NK-92 treated with Interleukin-12 subunit alpha and Interleukin-12 subunit beta, amount 100 ng/mL, for 24 hours (cell line): ENCODE results near the gene ZNF684.
"Not testable (repeated sequence)": the region's sequence is repeated elsewhere in the genome, so short reads cannot be mapped to it uniquely, and the experiment has no call there.

Experiments used
- DNase-seq: peaks from one replicate; lab custom pipeline; 2025; lab: John Stamatoyannopoulos, UW

Gene ZNF684

DNA sequence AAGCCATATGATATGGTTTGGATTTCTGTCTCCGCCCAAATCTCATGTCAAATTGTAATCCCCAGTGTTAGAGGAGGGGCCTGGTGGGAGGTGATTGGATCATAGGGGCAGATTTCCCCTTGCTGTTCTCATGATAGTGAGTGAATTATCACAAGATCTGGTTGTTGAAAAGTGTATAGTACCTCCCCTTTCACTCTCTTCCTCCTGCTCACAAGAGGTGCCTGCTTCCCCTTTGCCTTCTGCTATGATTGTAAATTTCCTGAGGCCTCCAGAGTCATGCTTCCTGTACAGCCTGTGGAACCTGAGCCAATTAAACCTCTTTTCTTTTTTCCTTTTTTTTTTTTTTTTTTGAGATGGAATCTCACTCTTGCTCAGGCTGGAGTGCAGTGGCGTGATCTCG is 43.4 kb downstream of the ZNF684 start:
- not testable (repeated sequence) for DNase-seq

DNA sequence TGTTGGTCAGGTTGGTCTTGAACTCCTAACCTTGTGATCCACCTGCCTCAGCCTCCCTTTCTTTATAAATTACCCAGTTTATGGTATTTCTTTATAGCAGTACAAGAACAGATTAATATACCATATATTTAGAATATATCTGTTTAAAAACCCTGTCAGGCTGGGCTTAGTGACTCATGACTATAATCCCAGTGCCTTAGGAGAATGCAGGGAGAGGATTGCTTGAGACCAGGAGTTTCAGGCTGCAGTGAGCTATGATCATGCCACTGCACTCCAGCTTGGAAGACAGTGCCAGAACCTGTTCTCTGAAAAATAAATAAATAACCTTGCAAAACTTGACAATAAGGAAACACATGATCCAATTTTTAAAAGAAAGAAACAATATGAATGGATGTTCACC is 43.9 kb downstream of the ZNF684 start:
- no peak for DNase-seq

DNA sequence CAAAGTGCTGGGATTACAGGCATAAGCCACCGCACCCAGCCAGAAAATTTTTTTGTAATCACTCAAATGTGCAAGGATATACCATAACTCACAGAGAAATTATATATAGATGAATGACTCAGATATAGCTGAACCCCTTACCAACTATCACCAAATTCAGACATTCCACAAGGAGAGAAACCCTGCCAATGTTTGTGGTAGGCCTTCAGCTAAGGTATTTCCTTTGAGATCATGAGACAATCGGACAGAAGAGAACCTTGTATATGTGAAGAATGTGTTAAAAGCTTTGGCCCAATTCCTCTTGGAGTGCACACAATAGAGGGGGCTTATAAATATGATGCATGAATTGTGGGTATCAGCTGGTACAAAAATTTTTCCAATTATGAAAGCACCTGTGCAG is 50.7 kb downstream of the ZNF684 start:
- no peak for DNase-seq

GRCh38 chr1:40583980-40584379 is 52.5 kb downstream of the ZNF684 start:
- DNase-seq: no peak

GRCh38 chr1:40588586-40588985 is 57.1 kb downstream of the ZNF684 start:
- DNase-seq: no peak

- DNase-seq: no peak
Observed at GRCh38 chr1:40592107-40592803, 60.8 kb downstream of the ZNF684 start.

DNA sequence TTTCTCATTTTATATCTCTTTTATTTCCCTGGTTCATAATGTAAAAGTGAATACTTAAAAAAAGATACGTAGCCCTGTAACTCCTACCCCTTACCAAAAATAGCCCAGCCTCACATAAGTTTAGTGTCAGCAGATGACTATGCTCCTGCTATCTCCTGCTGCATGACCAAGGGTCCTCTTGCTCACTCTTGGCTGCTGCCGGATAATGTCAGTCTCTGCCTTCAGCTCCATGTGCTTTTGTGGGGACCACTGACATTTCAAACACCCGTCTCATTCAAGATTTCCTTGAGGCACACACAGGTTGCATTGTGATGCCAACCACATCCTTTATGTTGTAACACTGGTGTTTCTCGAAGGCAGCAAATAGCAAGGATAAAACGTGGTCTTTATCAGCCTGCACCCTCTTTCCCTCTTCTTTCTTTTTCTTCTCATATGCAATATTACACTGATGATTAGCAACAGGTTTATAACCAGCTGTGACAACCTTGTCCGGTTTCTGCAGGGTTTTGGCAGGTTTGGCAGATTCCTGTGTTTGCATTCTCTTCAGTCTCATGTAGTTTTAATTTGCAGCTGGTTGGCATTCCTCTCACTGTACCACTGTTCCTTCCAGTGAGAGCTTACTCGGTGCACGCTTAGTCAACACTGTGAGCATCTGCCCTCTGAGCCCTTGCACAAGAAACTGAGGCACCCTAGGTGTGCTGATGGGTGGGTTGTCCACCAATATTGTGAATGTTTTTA is 62.2 kb downstream of the ZNF684 start:
- no peak for DNase-seq

DNA sequence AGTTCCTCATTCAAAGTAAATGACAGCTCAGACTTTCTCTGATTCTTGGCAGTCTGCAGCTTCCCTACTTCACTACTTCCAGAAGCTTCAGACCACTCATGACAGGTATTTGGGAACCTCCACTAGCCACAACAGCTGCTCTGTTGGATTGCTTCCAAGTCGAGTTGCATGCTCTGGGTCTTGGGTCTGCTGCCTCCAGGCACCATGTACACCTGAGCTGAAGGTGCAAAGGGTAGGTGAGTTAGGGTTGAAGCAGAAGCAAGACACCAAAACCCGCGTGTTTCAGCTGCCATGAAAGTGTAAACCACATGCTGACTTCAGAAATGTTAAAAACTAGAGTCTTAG is 62.7 kb downstream of the ZNF684 start:
- DNase-seq: no peak

GRCh38 chr1:40595623-40596022 is 64.2 kb downstream of the ZNF684 start:
- no peak for DNase-seq
